IMR-90 (cell line): ENCODE results near the gene NTRK3. TPM values are rescaled to one million over a fixed set of nuclear protein-coding genes. Genes with fewer than 3 reads are reported as not detected.

Experiments used
- ATAC-seq: fragments of 200-7000 bp; cut with Tn5 transposase; 2 replicates; pipeline ENCODE4 v1.9.1; 2020; ENCODE audit warnings: low read depth, mild to moderate bottlenecking, moderate library complexity
- BruUV-seq: library from RNA; stranded (reverse); fragments of 400-500 nt; replicated peaks from 2 replicates; lab custom pipeline; 2021; lab: Mats Ljungman, UMichigan
- CTCF ChIA-PET: fragments of 300-600 bp; formaldehyde crosslinking; extraction: SDS; loops from one replicate; lab custom pipeline; 2021; ENCODE audit warnings: antibody characterized with exemption; lab: Yijun Ruan, JAX
- POLR2A ChIA-PET: fragments of 300-600 bp; sonication (Branson Sonifier 250); formaldehyde crosslinking; loops from one replicate; lab custom pipeline; 2022; ENCODE audit warnings: antibody characterized with exemption; ENCODE audit not compliant: unreplicated experiment; lab: Charles Lee
- DNase-seq: peaks from one replicate; pipeline ENCODE4 v3.0.0; 2013
- H2AFZ ChIP-seq: replicated peaks from 2 replicates; pipeline ENCODE3; 2013; ENCODE audit warnings: low read length, mild to moderate bottlenecking; ENCODE audit not compliant: poor library complexity
- H2AK5ac ChIP-seq: 2 replicates; pipeline ENCODE4 v1.6.1; 2013; ENCODE audit warnings: low read depth, low read length, inconsistent platforms
- H2AK9ac ChIP-seq: replicated peaks from 2 replicates; pipeline ENCODE3; 2013; ENCODE audit warnings: mild to moderate bottlenecking, low read depth, low read length, moderate library complexity; ENCODE audit not compliant: poor library complexity
- H2BK120ac ChIP-seq: 2 replicates; pipeline ENCODE4 v1.6.1; 2013; ENCODE audit warnings: low read depth, low read length, inconsistent platforms
- H2BK15ac ChIP-seq: 3 replicates; pipeline ENCODE4 v1.6.1; 2013; ENCODE audit warnings: low read depth, low read length, inconsistent platforms
- H2BK20ac ChIP-seq: 2 replicates; pipeline ENCODE4 v1.6.1; 2013; ENCODE audit warnings: low read depth, mild to moderate bottlenecking, inconsistent platforms, low read length, moderate library complexity
- H2BK5ac ChIP-seq: 2 replicates; pipeline ENCODE4 v1.6.1; 2013; ENCODE audit warnings: mild to moderate bottlenecking, low read depth, low read length, inconsistent platforms; ENCODE audit not compliant: poor library complexity, severe bottlenecking
- H3K14ac ChIP-seq: replicated peaks from 2 replicates; pipeline ENCODE4 v1.6.1; 2013; ENCODE audit warnings: low read depth, low read length, inconsistent platforms
- H3K18ac ChIP-seq: 2 replicates; pipeline ENCODE4 v1.6.1; 2013; ENCODE audit warnings: low read depth, low read length, control low read depth
- H3K23ac ChIP-seq: 2 replicates; pipeline ENCODE4 v1.6.1; 2013; ENCODE audit warnings: low read depth, low read length, inconsistent platforms
- H3K27ac ChIP-seq: 2 replicates; pipeline ENCODE4 v1.5.1; 2013; ENCODE audit warnings: mild to moderate bottlenecking, control low read depth, low read length; ENCODE audit not compliant: insufficient read depth
- H3K27me3 ChIP-seq: 2 replicates; pipeline ENCODE4 v1.6.1; 2013; ENCODE audit warnings: low read length; ENCODE audit not compliant: control insufficient read depth, insufficient read depth
- H3K36me3 ChIP-seq: 2 replicates; pipeline ENCODE4 v1.6.1; 2013; ENCODE audit warnings: low read length, mixed read lengths; ENCODE audit not compliant: control insufficient read depth, insufficient read depth
- H3K4ac ChIP-seq: 2 replicates; pipeline ENCODE4 v1.6.1; 2013; ENCODE audit warnings: low read depth, low read length, inconsistent platforms
- H3K4me1 ChIP-seq: 2 replicates; pipeline ENCODE4 v1.6.1; 2013; ENCODE audit warnings: low read length, mixed read lengths; ENCODE audit not compliant: control insufficient read depth, insufficient read depth
- H3K4me2 ChIP-seq: 2 replicates; pipeline ENCODE4 v1.6.1; 2013; ENCODE audit warnings: low read depth, mild to moderate bottlenecking, control low read depth, low read length, moderate library complexity
- H3K4me3 ChIP-seq: 2 replicates; pipeline ENCODE4 v1.5.1; 2013; ENCODE audit warnings: low read depth, mild to moderate bottlenecking, control low read depth, low read length, moderate library complexity; ENCODE audit not compliant: insufficient read depth
- H3K56ac ChIP-seq: 2 replicates; pipeline ENCODE4 v1.6.1; 2013; ENCODE audit warnings: low read length, inconsistent platforms; ENCODE audit not compliant: insufficient read depth; ENCODE audit errors: extremely low read depth
- H3K79me1 ChIP-seq, 2 experiments: 2 replicates each; pipeline ENCODE4 v1.6.1; 2013; ENCODE audit warnings: low read length in 2 of 2, inconsistent platforms in 1 of 2, low read depth in 1 of 2
- H3K9ac ChIP-seq: 2 replicates; pipeline ENCODE4 v1.6.1; 2013; ENCODE audit warnings: low read depth, low read length, control low read depth
- H3K9me1 ChIP-seq: 2 replicates; pipeline ENCODE4 v1.6.1; 2013; ENCODE audit warnings: low read length, inconsistent platforms; ENCODE audit not compliant: insufficient read depth
- H3K9me3 ChIP-seq: 2 replicates; pipeline ENCODE4 v1.6.1; 2013; ENCODE audit warnings: low read length; ENCODE audit not compliant: control insufficient read depth, insufficient read depth
- H4K20me1 ChIP-seq: 2 replicates; pipeline ENCODE4 v1.6.1; 2013; ENCODE audit warnings: low read length, inconsistent platforms; ENCODE audit not compliant: insufficient read depth
- H4K5ac ChIP-seq: 2 replicates; pipeline ENCODE4 v1.6.1; 2013; ENCODE audit warnings: mild to moderate bottlenecking, low read depth, low read length, control low read depth
- H4K8ac ChIP-seq, 2 experiments: 2 replicates each; pipeline ENCODE4 v1.6.1; 2013; ENCODE audit warnings: low read depth in 2 of 2, low read length in 2 of 2, control low read depth in 1 of 2, inconsistent platforms in 1 of 2
- H4K91ac ChIP-seq: 2 replicates; pipeline ENCODE4 v1.6.1; 2013; ENCODE audit warnings: low read depth, low read length, inconsistent platforms; ENCODE audit not compliant: insufficient read depth
- BHLHE40 ChIP-seq: fragments of 150-350 bp; IDR thresholded peaks from 2 replicates; pipeline ENCODE4 v1.6.1; 2016; ENCODE audit warnings: mild to moderate bottlenecking, low read depth, low read length
- CEBPB ChIP-seq: IDR thresholded peaks from 2 replicates; pipeline ENCODE4 v1.6.1; 2012; ENCODE audit warnings: low read depth, low read length, improper control_type of control experiment
- CHD1 ChIP-seq: IDR thresholded peaks from 2 replicates; pipeline ENCODE4 v1.6.1; 2012; ENCODE audit warnings: low read depth, low read length, improper control_type of control experiment
- FOS ChIP-seq: fragments of 150-350 bp; IDR thresholded peaks from 2 replicates; pipeline ENCODE4 v1.6.1; 2016; ENCODE audit warnings: low read depth, low read length
- MAFK ChIP-seq: IDR thresholded peaks from 2 replicates; pipeline ENCODE4 v1.6.1; 2012; ENCODE audit warnings: low read depth, low read length, improper control_type of control experiment
- MAZ ChIP-seq: IDR thresholded peaks from 2 replicates; pipeline ENCODE4 v1.6.1; 2012; ENCODE audit warnings: low read depth, mild to moderate bottlenecking, low read length, improper control_type of control experiment, moderate library complexity, borderline replicate concordance
- MXI1 ChIP-seq: IDR thresholded peaks from 2 replicates; pipeline ENCODE4 v1.6.1; 2012; ENCODE audit warnings: low read depth, mild to moderate bottlenecking, low read length, moderate library complexity, borderline replicate concordance
- NFE2L2 ChIP-seq: fragments of 150-350 bp; IDR thresholded peaks from 2 replicates; pipeline ENCODE4 v1.6.1; 2016; ENCODE audit warnings: low read depth, mild to moderate bottlenecking, low read length
- POLR2A ChIP-seq: IDR thresholded peaks from 2 replicates; pipeline ENCODE4 v1.6.1; 2012; ENCODE audit warnings: mild to moderate bottlenecking, low read depth, low read length
- RAD21 ChIP-seq: IDR thresholded peaks from 2 replicates; pipeline ENCODE4 v1.6.1; 2012; ENCODE audit warnings: low read length, improper control_type of control experiment
- RCOR1 ChIP-seq: IDR thresholded peaks from 2 replicates; pipeline ENCODE4 v1.6.1; 2012; ENCODE audit warnings: mild to moderate bottlenecking, low read length, improper control_type of control experiment; ENCODE audit not compliant: insufficient replicate concordance
- RFX5 ChIP-seq: IDR thresholded peaks from 2 replicates; pipeline ENCODE4 v1.8.0; 2012; ENCODE audit warnings: low read depth, mild to moderate bottlenecking, low read length, moderate library complexity
- SMC3 ChIP-seq: fragments of 150-350 bp; IDR thresholded peaks from 2 replicates; pipeline ENCODE4 v1.6.1; 2016; ENCODE audit warnings: low read depth, mild to moderate bottlenecking, antibody characterized with exemption, low read length, moderate library complexity
- USF2 ChIP-seq: fragments of 150-350 bp; IDR thresholded peaks from 2 replicates; pipeline ENCODE4 v1.6.1; 2017; ENCODE audit warnings: mild to moderate bottlenecking, antibody characterized with exemption, low read length, low read depth
- WGBS, 2 experiments: methylation state at CpG; one replicate each; pipeline versions ENCODE4 v1.1.5 to v1.1.7; 2013; ENCODE audit warnings: missing lambda C conversion rate in 2 of 2; ENCODE audit not compliant: insufficient read length in 1 of 2; ENCODE audit errors: extremely low coverage in 2 of 2; 5-methylcytosine and 5-hydroxymethylcytosine counted together
- dilution Hi-C: fragments of 300-500 bp; cut with HindIII; formaldehyde crosslinking; loops from one replicate; pipeline ENCODE4 v1.14.3; 2018; ENCODE audit warnings: low sequenced_read_pairs; ENCODE audit not compliant: unreplicated experiment
- in situ Hi-C: fragments of 300-500 bp; cut with MboI; formaldehyde crosslinking; loops from 3 replicates; pipeline ENCODE4 v1.14.3; 2019; ENCODE audit warnings: low sequenced_read_pairs, inconsistent platforms, mixed read lengths
- intact Hi-C: fragments of 100-400 bp; cut with micrococcal nuclease; formaldehyde crosslinking; loops from 2 replicates; pipeline ENCODE4 v1.10.0; 2022
- polyA plus RNA-seq, 3 experiments: library from polyadenylated mRNA; depleted of rRNA; stranded (reverse); fragments of >200 nt; gene quantifications; 2 replicates each; pipeline ENCODE4 v1.2.3, GENCODE V29; 2012; ENCODE audit warnings: low replicate concordance in 1 of 3
- total RNA-seq: library from RNA; depleted of rRNA; stranded (reverse); fragments of >200 nt; gene quantifications from 2 replicates; pipeline ENCODE4 v1.2.3, GENCODE V29; 2012
- TF ChIP-seq, protein P1 (sequence below): conservative IDR thresholded peaks from 2 replicates; pipeline ENCODE4 v1.5.1; 2012; ENCODE audit warnings: mild to moderate bottlenecking, low read depth, low read length, improper control_type of control experiment
- TF ChIP-seq, protein P2 (sequence below): fragments of 150-350 bp; IDR thresholded peaks from 2 replicates; pipeline ENCODE4 v1.6.1; 2016; ENCODE audit warnings: low read depth, mild to moderate bottlenecking, low read length, moderate library complexity, borderline replicate concordance

Gene NTRK3
- total and polyA plus RNA-seq, 2 of the 4 experiments (the other 2 are of a cell fraction) = under 0.01 to 0.15 TPM

- H3K56ac ChIP-seq = no peak overlapping the region
- no peaks in the 10 kb centered on the region for H4K20me1 ChIP-seq
- no peak for TF ChIP-seq SMC3
- TF ChIP-seq, protein P1, sequence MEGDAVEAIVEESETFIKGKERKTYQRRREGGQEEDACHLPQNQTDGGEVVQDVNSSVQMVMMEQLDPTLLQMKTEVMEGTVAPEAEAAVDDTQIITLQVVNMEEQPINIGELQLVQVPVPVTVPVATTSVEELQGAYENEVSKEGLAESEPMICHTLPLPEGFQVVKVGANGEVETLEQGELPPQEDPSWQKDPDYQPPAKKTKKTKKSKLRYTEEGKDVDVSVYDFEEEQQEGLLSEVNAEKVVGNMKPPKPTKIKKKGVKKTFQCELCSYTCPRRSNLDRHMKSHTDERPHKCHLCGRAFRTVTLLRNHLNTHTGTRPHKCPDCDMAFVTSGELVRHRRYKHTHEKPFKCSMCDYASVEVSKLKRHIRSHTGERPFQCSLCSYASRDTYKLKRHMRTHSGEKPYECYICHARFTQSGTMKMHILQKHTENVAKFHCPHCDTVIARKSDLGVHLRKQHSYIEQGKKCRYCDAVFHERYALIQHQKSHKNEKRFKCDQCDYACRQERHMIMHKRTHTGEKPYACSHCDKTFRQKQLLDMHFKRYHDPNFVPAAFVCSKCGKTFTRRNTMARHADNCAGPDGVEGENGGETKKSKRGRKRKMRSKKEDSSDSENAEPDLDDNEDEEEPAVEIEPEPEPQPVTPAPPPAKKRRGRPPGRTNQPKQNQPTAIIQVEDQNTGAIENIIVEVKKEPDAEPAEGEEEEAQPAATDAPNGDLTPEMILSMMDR = no peak
- TF ChIP-seq USF2 = no peak
- TF ChIP-seq, protein P2, sequence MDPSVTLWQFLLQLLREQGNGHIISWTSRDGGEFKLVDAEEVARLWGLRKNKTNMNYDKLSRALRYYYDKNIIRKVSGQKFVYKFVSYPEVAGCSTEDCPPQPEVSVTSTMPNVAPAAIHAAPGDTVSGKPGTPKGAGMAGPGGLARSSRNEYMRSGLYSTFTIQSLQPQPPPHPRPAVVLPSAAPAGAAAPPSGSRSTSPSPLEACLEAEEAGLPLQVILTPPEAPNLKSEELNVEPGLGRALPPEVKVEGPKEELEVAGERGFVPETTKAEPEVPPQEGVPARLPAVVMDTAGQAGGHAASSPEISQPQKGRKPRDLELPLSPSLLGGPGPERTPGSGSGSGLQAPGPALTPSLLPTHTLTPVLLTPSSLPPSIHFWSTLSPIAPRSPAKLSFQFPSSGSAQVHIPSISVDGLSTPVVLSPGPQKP = no peak
- no peak for TF ChIP-seq MAZ
- no peak for TF ChIP-seq RFX5
- TF ChIP-seq MAFK = no peak
- TF ChIP-seq BHLHE40 = no peak
- no peak for TF ChIP-seq CEBPB
- TF ChIP-seq MXI1 = no peak
- TF ChIP-seq RCOR1 = no peak
- TF ChIP-seq FOS = no peak
- no peak for TF ChIP-seq NFE2L2
- TF ChIP-seq RAD21 = no peak
- TF ChIP-seq CHD1 = no peak
- TF ChIP-seq POLR2A = no peak
- H3K14ac ChIP-seq = no peak overlapping the region
- H2AFZ ChIP-seq = no peak overlapping the region
- H2AK9ac ChIP-seq = no peak overlapping the region
- no peak overlapping the region for H2BK20ac ChIP-seq
- no peak overlapping the region for H2BK15ac ChIP-seq
- H3K36me3 ChIP-seq = no peaks in the 10 kb centered on the region
- BruUV-seq = no TSS peak
- ChIA-PET CTCF (no interaction called here), POLR2A (no interaction called here)
- no peaks in the 10 kb centered on the region for H3K27me3 ChIP-seq
- no peaks in the 10 kb centered on the region for H3K79me1 ChIP-seq
- intact Hi-C loops (no loop called here), dilution Hi-C loops (no loop called here), in situ Hi-C loops (no loop called here)
- H2BK120ac ChIP-seq = no peak overlapping the region
- no peaks in the 10 kb centered on the region for H3K9me1 ChIP-seq
- H3K4ac ChIP-seq = no peak overlapping the region
- DNase-seq (no peak), ATAC-seq (no peak)
- no peak overlapping the region for H3K23ac ChIP-seq
- no peak overlapping the region for H3K4me3 ChIP-seq
- no peaks in the 10 kb centered on the region for H3K4me1 ChIP-seq
- no CpG with 5 or more reads among the region's 1 CpG for WGBS, 2 experiments
- no peak overlapping the region for H4K8ac ChIP-seq
- H2AK5ac ChIP-seq = no peak overlapping the region
- no peaks in the 10 kb centered on the region for H3K9me3 ChIP-seq
- H4K5ac ChIP-seq = no peak overlapping the region
- H4K91ac ChIP-seq = no peak overlapping the region
- no peak overlapping the region for H3K4me2 ChIP-seq
- no peak overlapping the region for H3K9ac ChIP-seq
- no peak overlapping the region for H2BK5ac ChIP-seq
- no peak overlapping the region for H3K27ac ChIP-seq
- no peak overlapping the region for H3K18ac ChIP-seq
Observed at GRCh38 chr15:87938031-87938430, 318.5 kb downstream of the NTRK3 start.
